Suprapubic skin (tissue), 4 donors: ENCODE data around the gene ANP32B.

Experiments
- POLR2A ChIP-seq, 2 donors: fragments of 450-650 bp; IDR thresholded peaks; one replicate each; pipeline ENCODE4 v1.6.1; 2017; ENCODE audit warnings: antibody characterized with exemption in 2 of 2, mild to moderate bottlenecking in 2 of 2, moderate library complexity in 2 of 2
- POLR2AphosphoS5 ChIP-seq, 3 donors: sonication (generic); formaldehyde crosslinking; IDR thresholded peaks; one replicate each; pipeline ENCODE4 v1.6.1; 2017; ENCODE audit warnings: antibody characterized with exemption in 3 of 3
- TF ChIP-seq, protein P1 (sequence below), 2 donors: fragments of 200-600 bp in 1 of 2; fragments of 450-650 bp in 1 of 2; sonication (generic) in 1 of 2; IDR thresholded peaks; one replicate each; pipeline ENCODE4 v1.5.1; 2016 to 2019; ENCODE audit warnings: antibody characterized with exemption in 2 of 2, mild to moderate bottlenecking in 1 of 2, moderate library complexity in 1 of 2

DNA sequence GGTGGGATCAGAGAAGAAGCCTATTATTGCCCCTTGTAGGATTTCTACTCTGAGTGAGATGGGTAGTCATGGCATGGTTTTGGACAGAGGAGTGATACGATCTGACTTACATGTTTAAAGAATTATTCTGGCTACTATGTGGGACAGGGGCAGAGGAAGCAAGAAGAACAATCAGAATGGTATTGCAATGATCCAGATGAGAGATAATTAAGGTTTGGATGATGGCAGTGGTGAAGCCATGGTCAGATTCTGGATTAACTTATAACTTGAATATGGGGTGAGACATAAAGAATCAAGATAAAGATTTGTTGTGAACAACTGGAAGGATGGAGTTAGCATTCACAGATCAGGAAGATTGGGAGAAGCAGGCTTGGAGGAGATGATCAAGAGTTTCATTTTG is 41.8 kb upstream of the ANP32B start:
- TF ChIP-seq, protein P1, sequence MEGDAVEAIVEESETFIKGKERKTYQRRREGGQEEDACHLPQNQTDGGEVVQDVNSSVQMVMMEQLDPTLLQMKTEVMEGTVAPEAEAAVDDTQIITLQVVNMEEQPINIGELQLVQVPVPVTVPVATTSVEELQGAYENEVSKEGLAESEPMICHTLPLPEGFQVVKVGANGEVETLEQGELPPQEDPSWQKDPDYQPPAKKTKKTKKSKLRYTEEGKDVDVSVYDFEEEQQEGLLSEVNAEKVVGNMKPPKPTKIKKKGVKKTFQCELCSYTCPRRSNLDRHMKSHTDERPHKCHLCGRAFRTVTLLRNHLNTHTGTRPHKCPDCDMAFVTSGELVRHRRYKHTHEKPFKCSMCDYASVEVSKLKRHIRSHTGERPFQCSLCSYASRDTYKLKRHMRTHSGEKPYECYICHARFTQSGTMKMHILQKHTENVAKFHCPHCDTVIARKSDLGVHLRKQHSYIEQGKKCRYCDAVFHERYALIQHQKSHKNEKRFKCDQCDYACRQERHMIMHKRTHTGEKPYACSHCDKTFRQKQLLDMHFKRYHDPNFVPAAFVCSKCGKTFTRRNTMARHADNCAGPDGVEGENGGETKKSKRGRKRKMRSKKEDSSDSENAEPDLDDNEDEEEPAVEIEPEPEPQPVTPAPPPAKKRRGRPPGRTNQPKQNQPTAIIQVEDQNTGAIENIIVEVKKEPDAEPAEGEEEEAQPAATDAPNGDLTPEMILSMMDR (IDR thresholded peaks at IDR 0.05) = no peak
- no peak for TF ChIP-seq POLR2AphosphoS5 (IDR thresholded peaks at IDR 0.05)
- no peak for TF ChIP-seq POLR2A (IDR thresholded peaks at IDR 0.05)
